ENCODE measurements around the gene PRG3. TPM values are rescaled to one million over a fixed set of nuclear protein-coding genes. Genes with fewer than 3 reads are reported as not detected.

The PRG3 gene
- total RNA-seq, 1 donor from 2014 or later = not detected

DNA sequence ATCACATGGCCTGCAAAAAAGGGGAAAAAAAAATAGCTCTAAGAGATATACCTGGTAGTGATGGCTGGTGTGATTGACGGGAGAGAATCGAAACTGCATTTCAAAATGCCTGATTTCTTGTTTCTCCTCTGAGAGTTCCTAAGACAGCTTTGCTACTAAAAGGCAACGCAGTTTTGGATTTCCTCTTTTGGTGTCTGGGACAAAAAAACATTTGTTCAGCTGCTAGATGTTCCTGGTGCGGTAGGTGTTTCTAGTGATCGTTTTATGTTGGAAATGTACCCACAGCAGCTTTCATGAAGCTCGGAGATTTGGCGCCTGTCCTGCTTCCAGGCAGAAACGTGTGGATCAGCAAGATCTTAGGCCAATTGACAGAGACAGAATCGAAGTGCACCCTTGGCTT, 24.7 kb downstream of the PRG3 start:
- peaks cover 2% of the 10 kb centered on the region for H3K27me3 ChIP-seq (ENCODE audit: control insufficient read depth, insufficient read depth, low read length)
- DNase-seq (ENCODE audit: low read depth) = no peak
- no peak overlapping the region for H3K4me3 ChIP-seq (ENCODE audit: low read depth, low read length)
- TF ChIP-seq, protein P1, sequence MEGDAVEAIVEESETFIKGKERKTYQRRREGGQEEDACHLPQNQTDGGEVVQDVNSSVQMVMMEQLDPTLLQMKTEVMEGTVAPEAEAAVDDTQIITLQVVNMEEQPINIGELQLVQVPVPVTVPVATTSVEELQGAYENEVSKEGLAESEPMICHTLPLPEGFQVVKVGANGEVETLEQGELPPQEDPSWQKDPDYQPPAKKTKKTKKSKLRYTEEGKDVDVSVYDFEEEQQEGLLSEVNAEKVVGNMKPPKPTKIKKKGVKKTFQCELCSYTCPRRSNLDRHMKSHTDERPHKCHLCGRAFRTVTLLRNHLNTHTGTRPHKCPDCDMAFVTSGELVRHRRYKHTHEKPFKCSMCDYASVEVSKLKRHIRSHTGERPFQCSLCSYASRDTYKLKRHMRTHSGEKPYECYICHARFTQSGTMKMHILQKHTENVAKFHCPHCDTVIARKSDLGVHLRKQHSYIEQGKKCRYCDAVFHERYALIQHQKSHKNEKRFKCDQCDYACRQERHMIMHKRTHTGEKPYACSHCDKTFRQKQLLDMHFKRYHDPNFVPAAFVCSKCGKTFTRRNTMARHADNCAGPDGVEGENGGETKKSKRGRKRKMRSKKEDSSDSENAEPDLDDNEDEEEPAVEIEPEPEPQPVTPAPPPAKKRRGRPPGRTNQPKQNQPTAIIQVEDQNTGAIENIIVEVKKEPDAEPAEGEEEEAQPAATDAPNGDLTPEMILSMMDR (IDR thresholded peaks at IDR 0.05; ENCODE audit: insufficient read depth, low read length, poor library complexity, severe bottlenecking) = no peak
- H3K36me3 ChIP-seq (ENCODE audit: control insufficient read depth, insufficient read depth, low read length) = no peaks in the 10 kb centered on the region

DNA sequence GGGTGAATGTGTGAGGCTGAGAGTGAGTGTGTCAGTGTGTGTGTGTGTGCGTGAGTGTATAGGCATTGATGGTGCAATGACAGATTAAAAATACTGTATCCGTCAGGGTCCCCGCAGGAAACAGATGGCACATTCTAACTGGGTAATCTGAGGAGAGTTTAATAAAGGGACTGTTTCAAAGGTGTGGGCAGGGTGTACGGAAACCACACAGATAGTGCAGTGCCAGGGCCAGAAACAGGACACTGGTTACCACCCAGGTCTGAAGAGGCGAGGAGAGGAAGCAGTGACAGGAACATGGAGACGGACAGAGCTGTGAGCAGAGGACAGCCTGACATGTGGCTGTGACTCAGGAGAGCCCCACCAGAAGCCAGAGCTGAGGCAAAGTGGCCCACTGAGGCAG, 26.3 kb downstream of the PRG3 start:
- TF ChIP-seq, protein P1 (IDR thresholded peaks at IDR 0.05; ENCODE audit: insufficient read depth, low read length, poor library complexity, severe bottlenecking) = no peak
- peaks cover 2% of the 10 kb centered on the region for H3K27me3 ChIP-seq (ENCODE audit: control insufficient read depth, insufficient read depth, low read length)
- H3K36me3 ChIP-seq (ENCODE audit: control insufficient read depth, insufficient read depth, low read length) = no peaks in the 10 kb centered on the region
- H3K4me3 ChIP-seq (ENCODE audit: low read depth, low read length) = no peak overlapping the region
- no peak for DNase-seq (ENCODE audit: low read depth)

DNA sequence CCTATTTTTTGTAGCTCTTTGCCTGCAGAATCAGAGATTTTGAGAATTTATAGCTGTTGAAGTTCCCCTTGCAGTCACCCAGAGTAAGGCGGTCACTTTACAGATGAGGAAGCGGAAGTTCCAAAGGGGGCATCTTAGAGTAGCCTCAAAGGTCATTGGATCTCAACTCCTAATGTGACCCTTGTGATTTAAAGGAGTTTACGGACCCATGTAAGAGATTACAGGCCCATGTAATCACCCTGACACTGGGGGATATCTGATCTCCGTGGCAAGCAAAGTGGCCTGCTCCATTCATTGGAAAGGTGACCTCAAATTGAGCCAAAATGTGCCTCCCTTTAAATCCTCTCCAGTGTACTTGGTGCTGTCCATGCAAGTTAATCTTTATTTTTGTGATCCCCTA, 27.1 kb downstream of the PRG3 start:
- H3K4me3 ChIP-seq (ENCODE audit: low read depth, low read length) = no peak overlapping the region
- H3K36me3 ChIP-seq (ENCODE audit: control insufficient read depth, insufficient read depth, low read length) = no peaks in the 10 kb centered on the region
- TF ChIP-seq, protein P1 (IDR thresholded peaks at IDR 0.05; ENCODE audit: insufficient read depth, low read length, poor library complexity, severe bottlenecking) = no peak
- no peak for DNase-seq (ENCODE audit: low read depth)
- H3K27me3 ChIP-seq (ENCODE audit: control insufficient read depth, insufficient read depth, low read length) = peaks cover 2% of the 10 kb centered on the region

DNA sequence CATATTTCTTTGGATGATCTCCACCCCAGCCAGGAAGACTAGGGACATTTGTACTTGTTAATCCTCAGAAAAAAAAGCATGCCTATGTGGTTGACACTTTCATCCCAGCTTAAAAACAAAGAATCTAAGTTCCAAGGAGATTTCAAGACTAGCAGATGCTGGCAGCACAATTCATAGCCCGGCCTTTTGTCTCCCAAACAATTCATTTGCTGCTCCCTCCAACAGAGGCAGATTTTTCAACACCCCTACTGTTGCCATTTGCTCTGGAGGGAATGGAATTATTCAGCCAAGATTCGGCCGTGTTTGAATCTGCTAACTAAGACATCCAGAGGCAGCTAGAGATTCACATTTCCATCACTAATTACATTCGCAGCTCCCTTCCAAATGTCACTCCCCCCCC, 27.5 kb downstream of the PRG3 start:
- no peaks in the 10 kb centered on the region for H3K36me3 ChIP-seq (ENCODE audit: control insufficient read depth, insufficient read depth, low read length)
- DNase-seq (ENCODE audit: low read depth) = no peak
- TF ChIP-seq, protein P1 (IDR thresholded peaks at IDR 0.05; ENCODE audit: insufficient read depth, low read length, poor library complexity, severe bottlenecking) = no peak
- no peak overlapping the region for H3K4me3 ChIP-seq (ENCODE audit: low read depth, low read length)
- H3K27me3 ChIP-seq (ENCODE audit: control insufficient read depth, insufficient read depth, low read length) = peaks cover 2% of the 10 kb centered on the region

DNA sequence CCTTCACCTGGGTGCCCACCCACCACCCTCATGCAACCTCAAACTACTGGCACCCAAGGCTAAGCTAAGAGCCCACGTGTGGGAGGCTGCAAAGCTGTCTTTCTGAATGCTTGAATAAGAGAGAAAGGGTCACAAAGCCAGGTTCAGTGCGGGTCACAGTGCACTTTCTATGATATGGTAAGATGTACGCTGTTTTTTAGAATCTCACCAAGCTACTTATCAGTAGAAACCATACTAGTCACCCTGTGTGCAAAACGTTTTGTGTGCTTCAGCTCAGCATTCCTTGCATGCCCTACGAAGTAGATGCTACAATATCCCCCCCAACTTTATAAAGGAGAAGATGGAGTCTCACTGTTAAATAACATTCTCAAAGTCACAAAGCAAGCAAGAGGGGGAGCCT, 27.9 kb downstream of the PRG3 start:
- TF ChIP-seq, protein P1 (IDR thresholded peaks at IDR 0.05; ENCODE audit: insufficient read depth, low read length, poor library complexity, severe bottlenecking) = no peak
- Histone ChIP-seq H3K36me3 (ENCODE audit: control insufficient read depth, insufficient read depth, low read length) (no peaks in the 10 kb centered on the region), H3K27me3 (ENCODE audit: control insufficient read depth, insufficient read depth, low read length) (peaks cover 2% of the 10 kb centered on the region), H3K4me3 (ENCODE audit: low read depth, low read length) (no peak overlapping the region)
- no peak for DNase-seq (ENCODE audit: low read depth)

DNA sequence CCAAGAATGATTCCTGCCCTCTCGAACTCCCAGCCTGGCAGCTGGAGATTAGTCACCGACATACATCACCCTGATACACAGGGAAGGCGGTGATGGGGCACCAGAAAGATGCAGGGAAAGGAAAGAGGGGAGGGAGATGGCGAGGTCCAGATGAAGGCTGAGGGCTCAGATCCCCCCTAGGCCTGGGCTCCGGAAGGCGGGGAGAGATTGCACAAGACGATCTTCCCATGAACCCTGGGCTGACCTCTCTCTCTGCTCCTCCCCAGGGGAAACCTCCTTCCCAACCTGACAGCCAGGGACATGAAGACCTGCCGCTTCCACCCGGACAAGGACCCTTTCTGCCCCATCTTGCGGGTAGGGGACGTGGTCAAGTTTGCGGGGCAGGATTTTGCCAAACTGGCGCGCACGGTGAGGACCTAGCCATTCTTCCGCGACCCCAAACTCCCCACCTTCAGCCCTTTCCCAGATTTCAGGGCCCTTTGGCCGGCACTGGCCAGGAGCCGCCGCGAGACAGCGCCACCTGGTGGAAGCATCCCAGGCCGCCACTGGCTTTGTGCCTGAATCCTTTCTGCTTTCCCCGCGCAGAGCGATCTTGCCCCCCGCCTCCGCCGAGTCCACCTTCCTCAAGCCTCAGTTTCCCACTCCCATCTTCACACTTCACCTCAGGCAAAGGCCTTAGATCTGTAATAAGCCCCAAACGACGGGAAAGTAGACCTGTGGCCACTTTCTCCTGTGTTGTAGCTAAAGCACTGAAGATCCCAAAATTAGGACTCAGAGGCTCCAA, 31.3 kb downstream of the PRG3 start:
- Histone ChIP-seq H3K4me3 (ENCODE audit: low read depth, low read length) (no peak overlapping the region), H3K36me3 (ENCODE audit: control insufficient read depth, insufficient read depth, low read length) (no peaks in the 10 kb centered on the region), H3K27me3 (ENCODE audit: control insufficient read depth, insufficient read depth, low read length) (peaks cover 2% of the 10 kb centered on the region)
- TF ChIP-seq, protein P1 (IDR thresholded peaks at IDR 0.05; ENCODE audit: insufficient read depth, low read length, poor library complexity, severe bottlenecking) = peak; percentile 90
- DNase-seq (ENCODE audit: low read depth) = peak; percentile 14

All from kidney epithelial cell (primary cell).